MCF 10A (cell line): ENCODE data around the gene PTP4A2. TPM values are rescaled to one million over a fixed set of nuclear protein-coding genes. Genes with fewer than 3 reads are reported as not detected.
A peak's percentile ranks its signal among the peaks of the same experiment; 100 is the strongest.

Experiments used
- BruUV-seq: library from RNA; stranded (reverse); fragments of 400-500 nt; replicated peaks from 2 replicates; lab custom pipeline; 2021; lab: Mats Ljungman, UMichigan
- CTCF ChIA-PET: fragments of 300-600 bp; sonication (Branson Sonifier 250); formaldehyde crosslinking; extraction: SDS; loops from one replicate; lab custom pipeline; 2021; ENCODE audit warnings: antibody characterized with exemption, inconsistent platforms; lab: Yijun Ruan, JAX
- POLR2A ChIA-PET: fragments of 300-600, 350-650 bp; sonication (Branson Sonifier 250); formaldehyde crosslinking; extraction: SDS; loops from one replicate; lab custom pipeline; 2020; ENCODE audit warnings: antibody characterized with exemption, inconsistent platforms; lab: Yijun Ruan, JAX
- DNase-seq: peaks from one replicate; pipeline ENCODE4 v3.0.0-alpha.2; 2018; ENCODE audit not compliant: unreplicated experiment
- H3K27ac Mint-ChIP-seq: one replicate; pipeline ENCODE4 v1.8.0; 2022; ENCODE audit warnings: mild to moderate bottlenecking, low read depth, mixed read lengths; ENCODE audit not compliant: unreplicated experiment
- H3K27me3 Mint-ChIP-seq: one replicate; pipeline ENCODE4 v1.8.0; 2022; ENCODE audit warnings: mixed read lengths; ENCODE audit not compliant: insufficient read depth, unreplicated experiment
- H3K36me3 Mint-ChIP-seq: one replicate; pipeline ENCODE4 v1.8.0; 2022; ENCODE audit warnings: mild to moderate bottlenecking, moderate library complexity, mixed read lengths; ENCODE audit not compliant: insufficient read depth, unreplicated experiment
- H3K4me1 Mint-ChIP-seq: one replicate; pipeline ENCODE4 v1.8.0; 2022; ENCODE audit warnings: mixed read lengths; ENCODE audit not compliant: insufficient read depth, unreplicated experiment
- H3K4me3 Mint-ChIP-seq: one replicate; pipeline ENCODE4 v1.8.0; 2022; ENCODE audit warnings: mild to moderate bottlenecking, moderate library complexity, mixed read lengths; ENCODE audit not compliant: unreplicated experiment
- H3K9me3 Mint-ChIP-seq: one replicate; pipeline ENCODE4 v1.8.0; 2022; ENCODE audit warnings: mixed read lengths; ENCODE audit not compliant: unreplicated experiment
- intact Hi-C: fragments of 100-400 bp; cut with micrococcal nuclease; formaldehyde crosslinking; loops from 2 replicates; pipeline ENCODE4 v1.14.1; 2022
- total RNA-seq: library from RNA; stranded (reverse); gene quantifications from 2 replicates; pipeline ENCODE4 v1.2.3, GENCODE V29; 2022
- TF ChIP-seq, protein P1 (sequence below): fragments of 200-600 bp; IDR thresholded peaks from one replicate; pipeline ENCODE4 v1.8.0; 2022; ENCODE audit warnings: antibody characterized with exemption, mild to moderate bottlenecking; ENCODE audit not compliant: unreplicated experiment

Gene PTP4A2
- total RNA-seq, 1 experiment from 2014 or later, result 220 TPM

DNA sequence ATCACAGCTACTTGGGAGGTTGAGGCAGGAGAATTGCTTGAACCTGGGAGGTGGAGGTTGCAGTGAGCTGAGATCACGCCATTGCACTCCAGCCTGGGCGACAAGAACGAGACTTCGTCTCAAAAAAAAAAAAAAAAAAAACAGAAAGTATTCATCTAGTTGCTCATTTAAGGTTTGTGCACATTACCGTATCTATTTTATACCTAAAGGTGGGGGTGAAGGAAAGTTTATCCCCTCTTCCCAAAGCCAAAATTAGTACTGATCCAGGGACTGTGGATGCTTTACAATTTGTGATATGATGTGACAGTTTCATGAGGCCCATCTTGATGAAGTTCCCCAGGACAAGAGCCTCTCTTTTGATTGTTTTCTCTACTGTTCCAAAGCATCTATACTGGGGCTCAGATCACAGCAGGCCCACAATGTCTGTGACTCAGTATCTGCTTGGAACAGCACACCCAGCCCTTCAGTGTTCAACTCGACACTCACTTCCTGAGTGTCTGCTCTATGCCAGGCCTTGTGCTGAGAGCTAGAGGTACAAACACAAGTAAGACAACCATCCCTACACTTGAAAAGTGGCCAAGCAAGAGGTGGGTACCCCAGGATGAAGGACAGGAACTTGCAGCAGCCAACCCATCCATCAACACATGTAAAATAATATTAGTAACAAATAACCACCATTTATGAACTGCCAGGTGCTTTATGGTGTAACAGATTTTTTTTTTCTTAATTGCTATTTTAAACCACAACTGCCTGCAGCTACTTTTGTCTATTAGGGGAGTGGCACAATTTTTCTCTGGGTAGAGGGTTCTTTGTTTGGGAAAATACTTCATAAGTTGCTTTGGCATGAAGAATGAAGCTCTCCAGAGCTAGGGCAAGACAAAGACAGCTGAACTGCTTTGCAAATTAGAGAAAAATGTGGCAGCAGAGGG, 46.5 kb upstream of the PTP4A2 start:
- H3K36me3 Mint-ChIP-seq, result no peaks in the 10 kb centered on the region
- peak overlapping the region; percentile 87 for H3K27ac Mint-ChIP-seq
- H3K4me1 Mint-ChIP-seq, result peaks cover 10% of the 10 kb centered on the region
- intact Hi-C loops, result no loop called here
- TF ChIP-seq, protein P1, sequence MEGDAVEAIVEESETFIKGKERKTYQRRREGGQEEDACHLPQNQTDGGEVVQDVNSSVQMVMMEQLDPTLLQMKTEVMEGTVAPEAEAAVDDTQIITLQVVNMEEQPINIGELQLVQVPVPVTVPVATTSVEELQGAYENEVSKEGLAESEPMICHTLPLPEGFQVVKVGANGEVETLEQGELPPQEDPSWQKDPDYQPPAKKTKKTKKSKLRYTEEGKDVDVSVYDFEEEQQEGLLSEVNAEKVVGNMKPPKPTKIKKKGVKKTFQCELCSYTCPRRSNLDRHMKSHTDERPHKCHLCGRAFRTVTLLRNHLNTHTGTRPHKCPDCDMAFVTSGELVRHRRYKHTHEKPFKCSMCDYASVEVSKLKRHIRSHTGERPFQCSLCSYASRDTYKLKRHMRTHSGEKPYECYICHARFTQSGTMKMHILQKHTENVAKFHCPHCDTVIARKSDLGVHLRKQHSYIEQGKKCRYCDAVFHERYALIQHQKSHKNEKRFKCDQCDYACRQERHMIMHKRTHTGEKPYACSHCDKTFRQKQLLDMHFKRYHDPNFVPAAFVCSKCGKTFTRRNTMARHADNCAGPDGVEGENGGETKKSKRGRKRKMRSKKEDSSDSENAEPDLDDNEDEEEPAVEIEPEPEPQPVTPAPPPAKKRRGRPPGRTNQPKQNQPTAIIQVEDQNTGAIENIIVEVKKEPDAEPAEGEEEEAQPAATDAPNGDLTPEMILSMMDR, result no peak
- H3K4me3 Mint-ChIP-seq, result no peak overlapping the region
- H3K9me3 Mint-ChIP-seq, result no peaks in the 10 kb centered on the region
- peak; percentile 23 for DNase-seq
- ChIA-PET POLR2A (interaction anchor here (1.0 to 3.9 kb wide), 5 partner anchors 8 to 29 kb away, joined by 3 to 20 read pairs (median 4); partner anchors contain the start of gene KHDRBS1), CTCF (interaction anchor here (0.5 to 1.9 kb wide), 6 partner anchors 14 to 462 kb away, joined by 3 to 9 read pairs (median 3); no protein-coding TSS in a partner anchor)
- H3K27me3 Mint-ChIP-seq, result no peaks in the 10 kb centered on the region
- no TSS peak for BruUV-seq

DNA sequence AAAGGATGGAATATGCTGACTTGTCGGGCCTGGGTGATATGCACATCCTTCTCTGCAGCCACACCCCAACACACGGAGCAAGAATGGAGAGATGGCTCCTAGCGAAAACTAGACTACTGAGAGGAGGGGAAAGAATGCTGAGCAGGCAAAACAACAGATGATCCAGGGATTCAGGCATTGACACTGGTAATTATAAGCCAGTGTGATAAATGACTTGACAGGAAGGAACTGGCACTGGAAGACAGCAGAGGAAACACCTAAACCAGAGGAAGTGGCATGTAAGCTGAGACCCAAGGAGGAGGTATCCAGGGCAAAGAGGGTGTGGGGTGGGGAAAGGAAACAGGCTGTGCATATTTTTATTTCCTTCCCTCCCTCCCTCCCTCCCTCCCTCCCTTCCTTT, 43.8 kb upstream of the PTP4A2 start:
- Mint-ChIP-seq H3K27ac (no peak overlapping the region), H3K4me3 (no peak overlapping the region), H3K27me3 (no peaks in the 10 kb centered on the region), H3K4me1 (peaks cover 20% of the 10 kb centered on the region), H3K36me3 (peaks cover 9% of the 10 kb centered on the region), H3K9me3 (no peaks in the 10 kb centered on the region)
- intact Hi-C loops, result no loop called here
- BruUV-seq, result no TSS peak
- no peak for DNase-seq
- TF ChIP-seq, protein P1, result no peak
- POLR2A ChIA-PET, result no interaction called here
- CTCF ChIA-PET, result interaction anchor here (0.6 kb wide), 1 partner anchor 559 kb away, joined by 5 read pairs; no protein-coding TSS in a partner anchor

DNA sequence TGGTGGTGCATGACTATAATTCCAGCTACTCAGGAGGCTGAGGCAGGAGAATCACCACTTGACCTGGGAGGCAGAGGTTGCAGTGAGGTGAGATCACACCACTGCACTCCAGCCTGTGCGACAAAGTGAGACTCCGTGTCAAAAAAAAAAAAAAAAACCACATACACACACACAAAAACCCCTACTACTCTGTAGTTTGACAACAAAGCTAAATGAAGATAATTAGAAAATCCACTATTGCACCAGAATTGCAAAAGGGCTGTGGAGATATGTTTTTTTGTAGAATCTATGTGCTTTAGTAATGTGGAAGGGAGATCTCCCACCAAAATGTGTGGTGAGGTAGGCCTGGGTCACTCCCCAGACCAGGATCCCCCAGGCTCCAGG, 43.3 kb upstream of the PTP4A2 start:
- Mint-ChIP-seq H3K9me3 (no peaks in the 10 kb centered on the region), H3K36me3 (peaks cover 9% of the 10 kb centered on the region), H3K27me3 (no peaks in the 10 kb centered on the region), H3K27ac (no peak overlapping the region), H3K4me1 (peaks cover 26% of the 10 kb centered on the region), H3K4me3 (no peak overlapping the region)
- BruUV-seq, result no TSS peak
- ChIA-PET POLR2A (no interaction called here), CTCF (interaction anchor here (0.6 kb wide), 1 partner anchor 559 kb away, joined by 5 read pairs; no protein-coding TSS in a partner anchor)
- TF ChIP-seq, protein P1, result no peak
- no peak for DNase-seq
- intact Hi-C loops, result no loop called here

DNA sequence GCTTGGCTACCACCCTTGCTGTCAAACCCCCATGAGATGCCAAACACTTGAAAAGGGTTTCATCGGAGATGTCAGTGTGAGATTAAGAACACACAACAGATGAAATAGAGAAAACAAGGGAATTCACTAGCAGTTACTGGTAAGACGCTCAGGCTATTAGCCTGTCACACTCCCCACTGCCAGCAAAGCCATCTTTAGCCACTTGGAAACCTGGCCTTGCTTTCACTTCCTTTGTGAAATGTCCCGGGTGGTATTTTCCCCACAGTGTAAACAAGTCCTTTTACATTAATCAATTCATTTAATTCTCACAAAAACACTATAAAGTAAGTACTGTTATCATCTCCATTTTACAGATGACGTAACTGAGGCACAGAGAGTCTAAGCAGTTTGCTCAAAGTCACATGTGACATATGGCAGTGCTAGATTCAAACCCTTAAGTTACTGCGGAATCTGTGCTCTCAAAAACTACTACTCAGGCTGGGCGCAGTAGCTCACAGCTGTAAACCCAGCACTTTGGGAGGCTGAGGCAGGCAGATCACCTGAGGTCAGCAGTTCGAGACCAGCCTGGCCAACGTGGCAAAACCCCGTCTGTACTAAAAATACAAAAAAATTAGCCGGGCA, 42.8 kb upstream of the PTP4A2 start:
- ChIA-PET POLR2A (no interaction called here), CTCF (no interaction called here)
- no peak overlapping the region for H3K4me3 Mint-ChIP-seq
- DNase-seq, result no peak
- peaks cover 29% of the 10 kb centered on the region for H3K4me1 Mint-ChIP-seq
- no peaks in the 10 kb centered on the region for H3K9me3 Mint-ChIP-seq
- intact Hi-C loops, result no loop called here
- no TSS peak for BruUV-seq
- TF ChIP-seq, protein P1, result no peak
- peaks cover 9% of the 10 kb centered on the region for H3K36me3 Mint-ChIP-seq
- H3K27me3 Mint-ChIP-seq, result no peaks in the 10 kb centered on the region
- H3K27ac Mint-ChIP-seq, result no peak overlapping the region
